ENCODE data around the gene CDHR2.

The CDHR2 gene

DNA sequence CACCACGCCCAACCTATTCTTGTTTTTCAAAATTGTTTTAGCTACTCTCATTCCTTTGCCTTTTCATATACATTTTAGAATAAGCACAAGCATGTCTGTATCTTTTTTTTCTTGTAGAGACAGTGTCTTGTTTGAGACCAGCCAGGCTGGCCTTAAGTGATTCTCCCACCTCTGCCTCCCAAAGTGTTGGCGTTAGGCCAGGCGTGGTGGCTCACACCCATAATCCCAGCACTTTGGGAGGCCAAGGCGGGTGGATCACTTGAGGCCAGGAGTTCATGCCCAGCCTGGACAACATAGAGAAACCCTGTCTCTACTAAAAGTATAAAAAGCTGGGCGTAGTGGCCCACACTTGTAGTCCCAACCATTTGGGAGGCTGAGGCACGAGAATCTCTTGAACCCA lies 25.0 kb upstream of the CDHR2 start:
- TF ChIP-seq CTCF (IDR thresholded peaks at IDR 0.05) (no peak), ZFX (IDR thresholded peaks at IDR 0.05; ENCODE audit: borderline replicate concordance) (no peak)
- no peak overlapping the region for H3K27ac ChIP-seq

DNA sequence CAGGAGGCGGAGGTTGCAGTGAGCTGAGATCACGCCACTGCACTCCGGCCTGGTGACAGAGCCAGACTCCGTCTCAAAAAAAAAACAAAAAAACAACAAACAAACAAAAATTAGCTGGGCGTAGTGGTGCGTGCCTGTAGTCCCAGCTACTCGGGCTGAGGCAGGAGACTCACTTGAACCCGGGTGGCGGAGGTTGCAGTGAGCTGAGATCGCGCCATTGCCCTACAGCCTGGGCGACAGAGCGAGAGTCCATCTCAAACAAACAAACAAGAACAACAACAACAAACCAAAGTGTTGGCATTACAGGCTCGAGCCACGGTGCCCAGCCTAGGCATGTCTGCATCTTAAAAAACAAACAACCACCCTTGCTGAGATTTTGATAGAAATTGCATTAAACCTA lies 24.2 kb upstream of the CDHR2 start:
- no peak overlapping the region for H3K27ac ChIP-seq
- TF ChIP-seq ZFX (IDR thresholded peaks at IDR 0.05; ENCODE audit: borderline replicate concordance): no peak
- no peak for TF ChIP-seq CTCF (IDR thresholded peaks at IDR 0.05)

- no peak for TF ChIP-seq ZFX (IDR thresholded peaks at IDR 0.05; ENCODE audit: borderline replicate concordance)
- TF ChIP-seq CTCF (IDR thresholded peaks at IDR 0.05): no peak
- no peak overlapping the region for H3K27ac ChIP-seq
Measured at GRCh38 chr5:176525677-176526076, 23.5 kb upstream of the CDHR2 start.

DNA sequence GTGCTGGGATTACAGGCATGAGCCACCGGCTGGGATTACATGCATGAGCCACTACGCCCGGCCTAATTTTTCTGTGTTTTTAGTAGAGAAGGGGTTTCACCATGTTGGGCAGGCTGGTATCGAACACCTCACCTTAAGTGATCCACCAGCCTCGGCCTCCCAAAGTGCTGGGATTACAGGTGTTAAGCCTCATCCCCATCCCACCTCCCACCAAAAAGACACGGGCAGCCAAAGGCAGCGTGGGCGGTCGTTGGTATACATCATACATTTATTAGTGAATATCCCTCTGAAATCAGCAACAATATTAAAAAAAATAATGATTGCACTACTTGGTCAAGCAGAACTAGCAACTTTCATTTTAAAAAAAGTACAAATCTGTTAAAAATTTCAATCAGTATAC lies 22.7 kb upstream of the CDHR2 start:
- TF ChIP-seq CTCF (IDR thresholded peaks at IDR 0.05): no peak
- TF ChIP-seq ZFX (IDR thresholded peaks at IDR 0.05; ENCODE audit: borderline replicate concordance): no peak

DNA sequence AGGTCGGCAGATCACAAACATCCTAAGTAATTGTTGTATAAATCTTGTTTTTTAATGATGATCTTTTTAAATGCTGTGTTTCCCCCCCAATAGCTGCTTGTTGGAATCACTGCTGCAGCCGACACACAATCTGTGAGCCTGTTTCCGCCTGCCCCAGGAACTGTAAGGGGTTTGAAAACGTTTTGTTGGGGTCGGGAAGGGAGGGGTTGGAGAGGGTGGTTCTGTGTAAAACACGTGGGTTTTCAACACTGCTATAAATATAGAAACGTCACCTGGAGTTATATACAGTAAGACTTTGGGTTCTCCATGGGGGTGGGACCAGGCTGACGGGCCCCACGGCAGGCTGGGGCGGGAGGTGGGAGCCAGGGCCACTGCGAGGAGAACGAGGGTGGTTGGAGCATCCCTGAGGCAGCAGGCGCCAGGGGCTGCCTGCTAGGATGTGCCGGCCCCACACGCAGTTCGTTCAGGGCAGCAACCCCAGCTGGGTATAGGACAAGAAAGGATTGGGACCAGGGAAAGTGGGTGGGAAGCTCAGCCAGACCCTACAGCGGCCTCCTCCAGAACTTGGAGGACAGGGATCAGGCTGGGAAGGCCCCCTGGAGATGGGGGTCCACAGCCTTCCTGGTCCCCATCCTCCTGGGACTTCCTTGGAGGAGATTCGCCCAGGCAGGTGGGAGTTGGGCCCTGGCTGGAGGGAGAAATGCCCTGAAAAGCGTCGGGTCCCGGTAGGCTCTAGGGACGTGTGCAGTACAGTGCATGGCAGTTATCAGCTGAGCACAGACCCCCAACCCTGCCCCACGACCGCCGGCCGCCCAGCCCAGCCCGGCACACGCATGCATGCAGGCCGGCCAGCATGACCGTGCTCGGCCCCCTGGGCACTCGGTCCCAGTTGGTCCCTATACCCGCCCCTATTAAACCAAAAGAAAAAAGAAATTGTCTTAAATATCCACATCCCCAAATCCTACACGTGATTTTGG lies 21.6 kb upstream of the CDHR2 start:
- no peak overlapping the region for H3K27ac ChIP-seq
- TF ChIP-seq CTCF (IDR thresholded peaks at IDR 0.05) (no peak), ZFX (IDR thresholded peaks at IDR 0.05; ENCODE audit: borderline replicate concordance) (no peak)

More for the DNA sequence above, 22.7 kb upstream of the CDHR2 start:
- H3K27ac ChIP-seq: no peak overlapping the region

GRCh38 chr5:176528301-176528700 lies 20.8 kb upstream of the CDHR2 start:
- TF ChIP-seq CTCF (IDR thresholded peaks at IDR 0.05) (no peak), ZFX (IDR thresholded peaks at IDR 0.05; ENCODE audit: borderline replicate concordance) (no peak)
- no peak overlapping the region for H3K27ac ChIP-seq

DNA sequence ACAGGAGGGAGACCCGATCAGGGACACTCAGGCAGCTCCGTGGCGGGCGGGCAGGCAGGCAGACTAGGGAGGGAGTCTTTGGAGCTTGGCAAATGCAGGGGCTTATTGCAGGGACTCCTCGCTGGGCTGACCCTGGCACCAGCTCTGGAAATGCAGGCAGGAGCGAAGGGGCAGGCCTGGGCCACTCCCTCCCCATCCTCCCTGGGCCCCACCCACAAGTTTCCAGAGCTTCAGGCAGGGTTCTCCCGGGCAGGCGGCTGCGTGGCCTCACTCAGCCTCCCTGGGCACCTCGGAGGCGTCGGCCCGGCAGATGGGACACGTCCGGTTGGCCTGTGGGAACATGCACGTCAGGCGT lies 20.4 kb upstream of the CDHR2 start:
- no peak overlapping the region for H3K27ac ChIP-seq
- no peak for TF ChIP-seq CTCF (IDR thresholded peaks at IDR 0.05)
- no peak for TF ChIP-seq ZFX (IDR thresholded peaks at IDR 0.05; ENCODE audit: borderline replicate concordance)
